ENCODE data around the gene SCP2.

GRCh38 chr1:52920791-52921291 is 6.2 kb upstream of the SCP2 start:
- TF ChIP-seq CTCF (IDR thresholded peaks at IDR 0.05; ENCODE audit: insufficient read depth, low read length, poor library complexity, severe bottlenecking) (no peak), EZH2phosphoT487 (conservative IDR thresholded peaks at IDR 0.05; ENCODE audit: low read length) (no peak)
